Suprapubic skin (tissue), 3 donors: ENCODE results near the gene SORCS1.

Experiments used
- POLR2AphosphoS5 ChIP-seq, 3 donors: sonication (generic); formaldehyde crosslinking; IDR thresholded peaks; one replicate each; pipeline ENCODE4 v1.6.1; 2017; ENCODE audit warnings: antibody characterized with exemption in 3 of 3
- TF ChIP-seq, protein P1 (sequence below), 2 donors: fragments of 200-600 bp in 1 of 2; fragments of 450-650 bp in 1 of 2; sonication (generic) in 1 of 2; IDR thresholded peaks; one replicate each; pipeline ENCODE4 v1.5.1; 2016 to 2019; ENCODE audit warnings: antibody characterized with exemption in 2 of 2, mild to moderate bottlenecking in 1 of 2, moderate library complexity in 1 of 2

DNA sequence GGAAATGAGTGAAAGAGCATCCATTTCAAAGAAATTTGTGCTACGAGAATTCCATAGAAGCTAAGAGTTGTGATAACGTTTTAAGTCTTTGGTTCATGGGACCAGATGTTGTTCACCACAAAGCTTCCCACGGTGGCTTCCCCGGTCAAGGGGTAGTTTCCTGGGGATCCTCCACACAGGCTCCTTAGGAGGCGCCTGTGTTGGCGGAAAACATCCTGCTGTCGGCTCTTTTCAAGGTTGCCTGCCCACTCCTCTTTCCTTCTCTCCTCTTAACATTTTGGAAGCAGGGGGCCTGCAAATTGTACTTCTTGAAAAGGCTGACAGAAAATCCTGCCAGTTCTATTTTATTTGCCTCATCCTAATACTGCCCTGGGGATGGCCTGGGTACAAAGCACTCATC lies 398.6 kb downstream of the SORCS1 start:
- TF ChIP-seq, protein P1, sequence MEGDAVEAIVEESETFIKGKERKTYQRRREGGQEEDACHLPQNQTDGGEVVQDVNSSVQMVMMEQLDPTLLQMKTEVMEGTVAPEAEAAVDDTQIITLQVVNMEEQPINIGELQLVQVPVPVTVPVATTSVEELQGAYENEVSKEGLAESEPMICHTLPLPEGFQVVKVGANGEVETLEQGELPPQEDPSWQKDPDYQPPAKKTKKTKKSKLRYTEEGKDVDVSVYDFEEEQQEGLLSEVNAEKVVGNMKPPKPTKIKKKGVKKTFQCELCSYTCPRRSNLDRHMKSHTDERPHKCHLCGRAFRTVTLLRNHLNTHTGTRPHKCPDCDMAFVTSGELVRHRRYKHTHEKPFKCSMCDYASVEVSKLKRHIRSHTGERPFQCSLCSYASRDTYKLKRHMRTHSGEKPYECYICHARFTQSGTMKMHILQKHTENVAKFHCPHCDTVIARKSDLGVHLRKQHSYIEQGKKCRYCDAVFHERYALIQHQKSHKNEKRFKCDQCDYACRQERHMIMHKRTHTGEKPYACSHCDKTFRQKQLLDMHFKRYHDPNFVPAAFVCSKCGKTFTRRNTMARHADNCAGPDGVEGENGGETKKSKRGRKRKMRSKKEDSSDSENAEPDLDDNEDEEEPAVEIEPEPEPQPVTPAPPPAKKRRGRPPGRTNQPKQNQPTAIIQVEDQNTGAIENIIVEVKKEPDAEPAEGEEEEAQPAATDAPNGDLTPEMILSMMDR (IDR thresholded peaks at IDR 0.05) = no peak
- no peak for TF ChIP-seq POLR2AphosphoS5 (IDR thresholded peaks at IDR 0.05)
